Measurements from ENCODE around the gene TIMM22.

DNA sequence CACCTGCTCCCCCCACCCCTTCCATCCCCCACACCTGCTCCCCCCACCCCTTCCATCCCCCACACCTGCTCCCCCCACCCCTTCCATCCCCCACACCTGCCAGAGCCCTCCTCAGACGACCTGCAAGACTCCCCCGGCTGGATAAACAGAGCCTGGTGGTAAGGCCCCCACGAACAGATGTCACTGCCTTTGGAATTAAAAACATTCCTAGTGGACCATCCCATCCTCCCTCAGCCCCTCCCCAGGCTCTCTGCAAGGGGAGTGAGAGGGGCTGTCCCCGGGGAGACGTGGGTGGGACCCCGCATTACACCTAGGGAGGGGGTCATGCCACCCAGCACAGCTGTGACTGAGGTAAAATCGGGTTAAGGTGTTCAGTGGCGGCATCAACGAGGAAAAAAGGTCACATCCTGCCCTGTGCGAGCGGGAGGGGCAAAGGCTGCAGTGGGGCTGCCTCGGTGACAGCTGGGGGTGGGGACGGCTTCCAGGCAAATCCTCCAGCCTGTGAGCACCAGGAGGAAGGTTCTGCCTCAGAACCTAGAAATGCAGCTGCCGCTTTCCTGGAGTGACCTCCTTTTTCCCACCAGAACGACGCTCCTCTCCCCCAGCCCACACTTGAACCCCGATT lies 38.7 kb downstream of the TIMM22 start:
- TF ChIP-seq EZH2 (IDR thresholded peaks at IDR 0.05; ENCODE audit: low read length, unreplicated experiment), result no peak
- TF ChIP-seq, protein P1, sequence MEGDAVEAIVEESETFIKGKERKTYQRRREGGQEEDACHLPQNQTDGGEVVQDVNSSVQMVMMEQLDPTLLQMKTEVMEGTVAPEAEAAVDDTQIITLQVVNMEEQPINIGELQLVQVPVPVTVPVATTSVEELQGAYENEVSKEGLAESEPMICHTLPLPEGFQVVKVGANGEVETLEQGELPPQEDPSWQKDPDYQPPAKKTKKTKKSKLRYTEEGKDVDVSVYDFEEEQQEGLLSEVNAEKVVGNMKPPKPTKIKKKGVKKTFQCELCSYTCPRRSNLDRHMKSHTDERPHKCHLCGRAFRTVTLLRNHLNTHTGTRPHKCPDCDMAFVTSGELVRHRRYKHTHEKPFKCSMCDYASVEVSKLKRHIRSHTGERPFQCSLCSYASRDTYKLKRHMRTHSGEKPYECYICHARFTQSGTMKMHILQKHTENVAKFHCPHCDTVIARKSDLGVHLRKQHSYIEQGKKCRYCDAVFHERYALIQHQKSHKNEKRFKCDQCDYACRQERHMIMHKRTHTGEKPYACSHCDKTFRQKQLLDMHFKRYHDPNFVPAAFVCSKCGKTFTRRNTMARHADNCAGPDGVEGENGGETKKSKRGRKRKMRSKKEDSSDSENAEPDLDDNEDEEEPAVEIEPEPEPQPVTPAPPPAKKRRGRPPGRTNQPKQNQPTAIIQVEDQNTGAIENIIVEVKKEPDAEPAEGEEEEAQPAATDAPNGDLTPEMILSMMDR (conservative IDR thresholded peaks at IDR 0.05; ENCODE audit: low read depth, low read length), result no peak
